Suprapubic skin (tissue), 4 donors: Measurements from ENCODE around the gene SAMD4B. TPM values are rescaled to one million over a fixed set of nuclear protein-coding genes. Genes with fewer than 3 reads are reported as not detected.

Source experiments
- DNase-seq, 2 donors: peaks; one replicate each; pipeline ENCODE4 v3.0.0-alpha.2; 2019; ENCODE audit warnings: low spot score in 2 of 2
- H3K27ac ChIP-seq: fragments of 200-600 bp; sonication (generic); one replicate; pipeline ENCODE4 v1.5.1; 2019
- H3K27me3 ChIP-seq: fragments of 200-600 bp; sonication (generic); one replicate; pipeline ENCODE4 v1.5.1; 2019
- H3K36me3 ChIP-seq: fragments of 200-600 bp; sonication (generic); one replicate; pipeline ENCODE4 v1.5.1; 2019
- H3K4me1 ChIP-seq: fragments of 200-600 bp; sonication (generic); one replicate; pipeline ENCODE4 v1.5.1; 2019
- H3K4me3 ChIP-seq: fragments of 200-600 bp; sonication (generic); one replicate; pipeline ENCODE4 v1.5.1; 2019; ENCODE audit warnings: mild to moderate bottlenecking
- H3K9me3 ChIP-seq: fragments of 200-600 bp; sonication (generic); one replicate; pipeline ENCODE4 v1.5.1; 2019
- EP300 ChIP-seq: sonication (generic); formaldehyde crosslinking; IDR thresholded peaks from one replicate; pipeline ENCODE4 v1.6.1; 2017; ENCODE audit warnings: antibody characterized with exemption
- POLR2A ChIP-seq, 2 donors: fragments of 450-650 bp; IDR thresholded peaks; one replicate each; pipeline ENCODE4 v1.6.1; 2017; ENCODE audit warnings: antibody characterized with exemption in 2 of 2, mild to moderate bottlenecking in 2 of 2, moderate library complexity in 2 of 2
- POLR2AphosphoS5 ChIP-seq, 3 donors: sonication (generic); formaldehyde crosslinking; IDR thresholded peaks; one replicate each; pipeline ENCODE4 v1.6.1; 2017; ENCODE audit warnings: antibody characterized with exemption in 3 of 3
- WGBS: methylation state at CpG from one replicate; pipeline ENCODE4 v1.1.5; 2018; 5-methylcytosine and 5-hydroxymethylcytosine counted together
- total RNA-seq, 4 donors: library from RNA; depleted of rRNA; stranded (reverse); fragments of >200 nt; gene quantifications; one replicate each; pipeline ENCODE4 v1.1.0, GENCODE V29; 2016
- TF ChIP-seq, protein P1 (sequence below), 2 donors: fragments of 200-600 bp in 1 of 2; fragments of 450-650 bp in 1 of 2; sonication (generic) in 1 of 2; IDR thresholded peaks; one replicate each; pipeline ENCODE4 v1.5.1; 2016 to 2019; ENCODE audit warnings: antibody characterized with exemption in 2 of 2, mild to moderate bottlenecking in 1 of 2, moderate library complexity in 1 of 2

The SAMD4B gene
- total RNA-seq, 4 donors from 2014 or later: 104 to 166 (median 113) TPM

DNA sequence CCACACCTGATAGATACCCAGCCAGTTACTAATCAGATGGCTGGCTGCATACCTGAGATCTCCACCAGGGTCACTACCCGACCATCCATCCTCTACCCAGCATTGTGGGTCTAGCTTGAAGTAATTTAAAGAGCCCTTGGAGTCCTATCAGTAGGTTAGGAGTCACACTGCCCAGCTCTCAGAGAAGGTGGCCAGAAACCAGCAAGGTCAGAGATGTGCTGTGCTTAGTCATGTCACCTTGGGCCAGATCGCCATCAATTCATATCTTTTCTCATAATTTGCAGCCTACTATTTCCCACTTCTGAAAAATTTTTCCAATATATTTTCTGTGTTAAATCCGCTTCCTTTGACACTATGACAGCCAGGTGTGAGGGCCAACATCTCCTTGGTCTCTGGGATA lies 13.9 kb downstream of the SAMD4B start:
- peaks cover 82% of the 10 kb centered on the region for H3K36me3 ChIP-seq
- no peak for DNase-seq
- no peaks in the 10 kb centered on the region for H3K9me3 ChIP-seq
- no peak overlapping the region for H3K4me3 ChIP-seq
- no peak for TF ChIP-seq POLR2AphosphoS5 (IDR thresholded peaks at IDR 0.05)
- TF ChIP-seq, protein P1, sequence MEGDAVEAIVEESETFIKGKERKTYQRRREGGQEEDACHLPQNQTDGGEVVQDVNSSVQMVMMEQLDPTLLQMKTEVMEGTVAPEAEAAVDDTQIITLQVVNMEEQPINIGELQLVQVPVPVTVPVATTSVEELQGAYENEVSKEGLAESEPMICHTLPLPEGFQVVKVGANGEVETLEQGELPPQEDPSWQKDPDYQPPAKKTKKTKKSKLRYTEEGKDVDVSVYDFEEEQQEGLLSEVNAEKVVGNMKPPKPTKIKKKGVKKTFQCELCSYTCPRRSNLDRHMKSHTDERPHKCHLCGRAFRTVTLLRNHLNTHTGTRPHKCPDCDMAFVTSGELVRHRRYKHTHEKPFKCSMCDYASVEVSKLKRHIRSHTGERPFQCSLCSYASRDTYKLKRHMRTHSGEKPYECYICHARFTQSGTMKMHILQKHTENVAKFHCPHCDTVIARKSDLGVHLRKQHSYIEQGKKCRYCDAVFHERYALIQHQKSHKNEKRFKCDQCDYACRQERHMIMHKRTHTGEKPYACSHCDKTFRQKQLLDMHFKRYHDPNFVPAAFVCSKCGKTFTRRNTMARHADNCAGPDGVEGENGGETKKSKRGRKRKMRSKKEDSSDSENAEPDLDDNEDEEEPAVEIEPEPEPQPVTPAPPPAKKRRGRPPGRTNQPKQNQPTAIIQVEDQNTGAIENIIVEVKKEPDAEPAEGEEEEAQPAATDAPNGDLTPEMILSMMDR (IDR thresholded peaks at IDR 0.05): no peak
- TF ChIP-seq EP300: no peak
- no peak for TF ChIP-seq POLR2A (IDR thresholded peaks at IDR 0.05)
- no peaks in the 10 kb centered on the region for H3K27me3 ChIP-seq
- no peak overlapping the region for H3K27ac ChIP-seq
- 80% methylated on average over 3 of the region's 3 CpGs for WGBS
- H3K4me1 ChIP-seq: peaks cover 19% of the 10 kb centered on the region

DNA sequence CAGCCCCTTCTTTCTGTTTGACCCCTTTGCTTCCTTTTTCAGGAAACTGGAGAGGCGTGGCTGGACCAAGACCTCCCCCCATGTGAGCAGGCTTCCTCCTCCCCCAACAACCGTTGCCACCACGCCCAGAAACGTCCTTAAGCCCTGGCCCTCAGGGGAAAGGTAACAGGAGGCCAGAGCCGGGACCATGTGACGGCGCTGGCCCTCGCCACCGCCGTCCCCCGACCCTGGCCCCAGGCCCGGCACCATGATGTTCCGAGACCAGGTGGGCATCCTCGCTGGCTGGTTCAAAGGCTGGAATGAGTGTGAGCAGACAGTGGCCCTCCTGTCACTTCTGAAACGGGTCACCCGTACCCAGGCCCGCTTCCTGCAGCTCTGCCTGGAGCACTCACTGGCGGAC lies 14.4 kb downstream of the SAMD4B start:
- DNase-seq: no peak
- Histone ChIP-seq H3K4me1 (peaks cover 18% of the 10 kb centered on the region), H3K4me3 (no peak overlapping the region), H3K27ac (no peak overlapping the region), H3K27me3 (no peaks in the 10 kb centered on the region), H3K9me3 (no peaks in the 10 kb centered on the region), H3K36me3 (peaks cover 80% of the 10 kb centered on the region)
- TF ChIP-seq, protein P1 (IDR thresholded peaks at IDR 0.05): no peak
- no peak for TF ChIP-seq POLR2A (IDR thresholded peaks at IDR 0.05)
- TF ChIP-seq EP300: no peak
- TF ChIP-seq POLR2AphosphoS5 (IDR thresholded peaks at IDR 0.05): no peak
- 87% methylated on average over 16 of the region's 18 CpGs for WGBS

DNA sequence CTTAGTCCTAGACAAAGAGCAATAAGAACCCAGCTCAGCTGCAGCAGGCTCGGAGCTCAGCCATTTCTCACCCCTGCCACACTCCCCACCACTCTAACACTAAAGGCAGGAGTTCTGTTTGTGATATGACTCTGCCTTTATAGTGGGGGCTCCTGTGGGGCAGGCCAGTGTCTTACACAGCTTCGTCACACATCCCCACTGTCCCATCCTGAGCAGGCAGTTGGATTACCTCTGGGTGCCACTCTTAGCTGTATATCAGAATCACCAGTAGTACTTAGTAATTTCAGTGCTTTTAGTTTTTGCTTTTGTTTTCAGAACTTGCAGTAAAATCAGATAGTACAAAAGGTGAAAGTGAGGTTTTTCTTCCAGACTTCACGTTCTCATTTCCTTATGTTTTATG lies 16.8 kb downstream of the SAMD4B start:
- Histone ChIP-seq H3K4me1 (peaks cover 29% of the 10 kb centered on the region), H3K27ac (no peak overlapping the region), H3K27me3 (no peaks in the 10 kb centered on the region), H3K9me3 (no peaks in the 10 kb centered on the region), H3K4me3 (no peak overlapping the region), H3K36me3 (peaks cover 73% of the 10 kb centered on the region)
- WGBS: over 99% methylated on average over 3 of the region's 3 CpGs
- TF ChIP-seq, protein P1 (IDR thresholded peaks at IDR 0.05): no peak
- TF ChIP-seq EP300 (no peak), POLR2A (IDR thresholded peaks at IDR 0.05) (no peak), POLR2AphosphoS5 (IDR thresholded peaks at IDR 0.05) (no peak)
- DNase-seq: no peak

DNA sequence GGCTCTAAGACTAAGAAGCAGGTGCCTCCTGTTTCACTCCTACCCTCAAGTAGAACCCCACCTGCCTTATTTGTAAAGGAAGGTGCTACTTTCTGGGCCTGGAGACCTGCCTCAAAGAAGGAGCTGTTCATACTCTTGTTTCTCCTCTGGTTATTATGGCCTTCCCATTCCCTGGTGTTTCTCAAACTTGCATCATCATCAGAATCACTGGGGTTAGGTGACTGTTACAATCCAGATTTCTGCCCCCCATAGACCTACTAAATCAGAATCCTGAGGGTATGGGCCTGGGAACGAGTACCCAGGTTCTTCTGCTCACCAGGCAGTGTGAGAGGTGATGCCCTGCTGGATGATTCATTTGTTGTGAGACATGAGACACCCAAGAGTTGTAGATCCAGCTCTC lies 18.4 kb downstream of the SAMD4B start:
- Histone ChIP-seq H3K27me3 (no peaks in the 10 kb centered on the region), H3K4me1 (peaks cover 39% of the 10 kb centered on the region), H3K4me3 (no peak overlapping the region), H3K27ac (no peak overlapping the region), H3K9me3 (no peaks in the 10 kb centered on the region), H3K36me3 (peaks cover 63% of the 10 kb centered on the region)
- no peak for DNase-seq
- 100% methylated on average over 1 of the region's 1 CpG for WGBS
- TF ChIP-seq, protein P1 (IDR thresholded peaks at IDR 0.05): no peak
- TF ChIP-seq EP300 (no peak), POLR2A (IDR thresholded peaks at IDR 0.05) (no peak), POLR2AphosphoS5 (IDR thresholded peaks at IDR 0.05) (no peak)

DNA sequence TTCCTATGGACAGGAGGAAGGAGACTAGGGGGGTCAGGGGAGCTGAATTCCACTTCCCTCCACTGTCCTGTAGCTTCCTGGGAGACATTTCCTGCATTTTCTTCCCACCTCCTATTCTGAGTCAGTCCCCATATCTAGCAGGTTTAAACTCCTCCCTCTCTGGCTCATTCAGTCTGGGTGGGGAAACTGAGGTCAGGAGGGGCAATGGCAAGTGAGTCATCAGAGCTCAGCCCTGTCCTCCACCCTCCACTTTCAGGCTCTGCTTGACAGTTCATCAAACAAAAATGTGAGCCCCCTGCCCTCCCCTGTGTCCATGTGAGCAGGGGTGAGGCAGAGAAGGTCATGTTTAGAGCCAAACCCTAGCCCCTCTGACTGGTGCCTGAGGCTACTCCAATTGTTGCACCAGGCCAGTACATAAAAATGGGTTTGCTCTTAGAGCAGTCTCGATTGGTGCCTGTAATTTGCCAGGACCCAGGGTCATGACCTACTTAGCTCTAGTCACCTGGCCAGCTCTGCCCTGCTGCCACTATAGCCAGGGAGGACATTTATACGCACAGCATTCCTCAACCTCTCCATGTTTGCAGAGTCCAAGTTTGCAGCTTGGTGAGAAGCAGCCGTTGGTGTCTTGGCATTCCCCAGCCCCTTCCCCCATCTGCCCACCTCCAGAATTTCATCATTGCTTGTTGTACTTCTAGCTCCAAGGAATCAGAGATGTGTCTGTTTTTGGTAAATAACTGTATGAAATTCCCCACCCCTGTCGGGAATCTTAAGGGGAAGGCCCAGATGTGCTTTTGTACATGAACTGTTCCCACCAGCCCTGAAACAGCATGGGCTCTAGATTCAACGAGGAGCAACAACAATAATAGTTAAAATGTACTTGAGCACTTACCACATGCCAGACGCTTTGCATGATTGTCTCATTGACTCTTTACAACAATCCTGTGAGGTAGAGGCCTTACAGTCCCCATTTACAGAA lies 20.7 kb downstream of the SAMD4B start:
- peaks cover 39% of the 10 kb centered on the region for H3K4me1 ChIP-seq
- peaks cover 43% of the 10 kb centered on the region for H3K36me3 ChIP-seq
- 23% methylated on average over 6 of the region's 6 CpGs for WGBS
- H3K9me3 ChIP-seq: no peaks in the 10 kb centered on the region
- H3K27ac ChIP-seq: peak overlapping the region; percentile 78
- DNase-seq: no peak
- TF ChIP-seq, protein P1 (IDR thresholded peaks at IDR 0.05): no peak
- TF ChIP-seq POLR2A (IDR thresholded peaks at IDR 0.05) (no peak), POLR2AphosphoS5 (IDR thresholded peaks at IDR 0.05) (no peak), EP300 (no peak)
- no peaks in the 10 kb centered on the region for H3K27me3 ChIP-seq
- H3K4me3 ChIP-seq: no peak overlapping the region
